Measurements from ENCODE around the gene SEMA3E. TPM values are rescaled to one million over a fixed set of nuclear protein-coding genes. Genes with fewer than 3 reads are reported as not detected.

Gene SEMA3E
- total RNA-seq, 1 experiment from 2014 or later = not detected

- Histone ChIP-seq H3K9me3 (ENCODE audit: low read length) (peaks cover 19% of the 10 kb centered on the region; the same call in 1 of the 2 replicates), H3K36me3 (ENCODE audit: insufficient read depth, low read length) (no peaks in the 10 kb centered on the region), H3K4me1 (ENCODE audit: low read length) (no peaks in the 10 kb centered on the region), H2AFZ (ENCODE audit: low read length) (no peak overlapping the region), H3K9ac (ENCODE audit: low read length) (no peak overlapping the region), H3K4me3 (ENCODE audit: low read length) (no peak overlapping the region), H3K27ac (ENCODE audit: low read length) (no peak overlapping the region), H3K4me2 (ENCODE audit: low read depth, low read length, poor library complexity, severe bottlenecking) (no peak overlapping the region), H3K79me2 (ENCODE audit: low read length) (no peaks in the 10 kb centered on the region), H3K27me3 (ENCODE audit: low read length) (no peaks in the 10 kb centered on the region), H3K9me2 (replicated peaks; ENCODE audit: insufficient read depth, low read length) (no peaks in the 10 kb centered on the region), H4K20me1 (ENCODE audit: insufficient read depth, low read depth, low read length) (no peaks in the 10 kb centered on the region)
- DNase-seq = no peak
Observed at GRCh38 chr7:83414947-83415346, 234.0 kb downstream of the SEMA3E start.

- Histone ChIP-seq H3K36me3 (ENCODE audit: insufficient read depth, low read length) (no peaks in the 10 kb centered on the region), H3K79me2 (ENCODE audit: low read length) (no peaks in the 10 kb centered on the region), H3K9ac (ENCODE audit: low read length) (no peak overlapping the region), H3K4me3 (ENCODE audit: low read length) (no peak overlapping the region), H3K4me2 (ENCODE audit: low read depth, low read length, poor library complexity, severe bottlenecking) (no peak overlapping the region), H3K9me3 (ENCODE audit: low read length) (peaks cover 11% of the 10 kb centered on the region; the same call in 1 of the 2 replicates), H3K27me3 (ENCODE audit: low read length) (no peaks in the 10 kb centered on the region), H3K27ac (ENCODE audit: low read length) (no peak overlapping the region), H3K4me1 (ENCODE audit: low read length) (no peaks in the 10 kb centered on the region), H3K9me2 (replicated peaks; ENCODE audit: insufficient read depth, low read length) (no peaks in the 10 kb centered on the region), H4K20me1 (ENCODE audit: insufficient read depth, low read depth, low read length) (no peaks in the 10 kb centered on the region), H2AFZ (ENCODE audit: low read length) (no peak overlapping the region)
- DNase-seq = no peak
Observed at GRCh38 chr7:83413831-83414230, 235.1 kb downstream of the SEMA3E start.

GRCh38 chr7:83413424-83413823, 235.5 kb downstream of the SEMA3E start:
- Histone ChIP-seq H3K4me3 (ENCODE audit: low read length) (no peak overlapping the region), H2AFZ (ENCODE audit: low read length) (no peak overlapping the region), H4K20me1 (ENCODE audit: insufficient read depth, low read depth, low read length) (no peaks in the 10 kb centered on the region)

GRCh38 chr7:83410989-83411591, 237.8 kb downstream of the SEMA3E start:
- no peaks in the 10 kb centered on the region for H3K36me3 ChIP-seq (ENCODE audit: insufficient read depth, low read length)
- H2AFZ ChIP-seq (ENCODE audit: low read length) = no peak overlapping the region
- H3K27ac ChIP-seq (ENCODE audit: low read length) = no peak overlapping the region
- DNase-seq = peak; percentile 76
- H3K27me3 ChIP-seq (ENCODE audit: low read length) = no peaks in the 10 kb centered on the region
- H3K79me2 ChIP-seq (ENCODE audit: low read length) = no peaks in the 10 kb centered on the region
- no peaks in the 10 kb centered on the region for H3K4me1 ChIP-seq (ENCODE audit: low read length)
- H3K9ac ChIP-seq (ENCODE audit: low read length) = no peak overlapping the region
- no peaks in the 10 kb centered on the region for H4K20me1 ChIP-seq (ENCODE audit: insufficient read depth, low read depth, low read length)
- no peak overlapping the region for H3K4me3 ChIP-seq (ENCODE audit: low read length)
- H3K9me2 ChIP-seq (replicated peaks; ENCODE audit: insufficient read depth, low read length) = no peaks in the 10 kb centered on the region
- H3K4me2 ChIP-seq (ENCODE audit: low read depth, low read length, poor library complexity, severe bottlenecking) = no peak overlapping the region
- H3K9me3 ChIP-seq (ENCODE audit: low read length) = peaks cover 14% of the 10 kb centered on the region; the same call in 1 of the 2 replicates

More at GRCh38 chr7:83413424-83413823, 235.5 kb downstream of the SEMA3E start:
- Histone ChIP-seq H3K4me1 (ENCODE audit: low read length) (no peaks in the 10 kb centered on the region), H3K27me3 (ENCODE audit: low read length) (no peaks in the 10 kb centered on the region), H3K9me2 (replicated peaks; ENCODE audit: insufficient read depth, low read length) (no peaks in the 10 kb centered on the region), H3K9ac (ENCODE audit: low read length) (no peak overlapping the region), H3K79me2 (ENCODE audit: low read length) (no peaks in the 10 kb centered on the region), H3K4me2 (ENCODE audit: low read depth, low read length, poor library complexity, severe bottlenecking) (no peak overlapping the region), H3K9me3 (ENCODE audit: low read length) (peaks cover 11% of the 10 kb centered on the region; the same call in 1 of the 2 replicates), H3K27ac (ENCODE audit: low read length) (no peak overlapping the region), H3K36me3 (ENCODE audit: insufficient read depth, low read length) (no peaks in the 10 kb centered on the region)
- DNase-seq = no peak

- no peak overlapping the region for H3K4me3 ChIP-seq (ENCODE audit: low read length)
Observed at GRCh38 chr7:83394776-83395175, 254.2 kb downstream of the SEMA3E start.

GRCh38 chr7:83388436-83388835, 260.5 kb downstream of the SEMA3E start:
- Histone ChIP-seq H3K9ac (ENCODE audit: low read length) (no peak overlapping the region), H3K4me2 (ENCODE audit: low read depth, low read length, poor library complexity, severe bottlenecking) (no peak overlapping the region), H3K27me3 (ENCODE audit: low read length) (no peaks in the 10 kb centered on the region)

More at GRCh38 chr7:83394776-83395175, 254.2 kb downstream of the SEMA3E start:
- Histone ChIP-seq H3K4me2 (ENCODE audit: low read depth, low read length, poor library complexity, severe bottlenecking) (no peak overlapping the region), H3K9ac (ENCODE audit: low read length) (no peak overlapping the region), H2AFZ (ENCODE audit: low read length) (no peak overlapping the region), H3K27ac (ENCODE audit: low read length) (no peak overlapping the region), H3K9me3 (ENCODE audit: low read length) (peaks cover 38% of the 10 kb centered on the region), H3K79me2 (ENCODE audit: low read length) (no peaks in the 10 kb centered on the region), H3K27me3 (ENCODE audit: low read length) (no peaks in the 10 kb centered on the region), H4K20me1 (ENCODE audit: insufficient read depth, low read depth, low read length) (no peaks in the 10 kb centered on the region), H3K36me3 (ENCODE audit: insufficient read depth, low read length) (no peaks in the 10 kb centered on the region), H3K9me2 (replicated peaks; ENCODE audit: insufficient read depth, low read length) (no peaks in the 10 kb centered on the region), H3K4me1 (ENCODE audit: low read length) (no peaks in the 10 kb centered on the region)
- DNase-seq = no peak

GRCh38 chr7:83366629-83367028, 282.3 kb downstream of the SEMA3E start:
- Histone ChIP-seq H3K27ac (ENCODE audit: low read length) (no peak overlapping the region), H3K9ac (ENCODE audit: low read length) (no peak overlapping the region), H4K20me1 (ENCODE audit: insufficient read depth, low read depth, low read length) (no peaks in the 10 kb centered on the region), H3K79me2 (ENCODE audit: low read length) (no peaks in the 10 kb centered on the region), H3K9me3 (ENCODE audit: low read length) (peaks cover 19% of the 10 kb centered on the region), H2AFZ (ENCODE audit: low read length) (no peak overlapping the region), H3K4me2 (ENCODE audit: low read depth, low read length, poor library complexity, severe bottlenecking) (no peak overlapping the region), H3K27me3 (ENCODE audit: low read length) (no peaks in the 10 kb centered on the region), H3K36me3 (ENCODE audit: insufficient read depth, low read length) (no peaks in the 10 kb centered on the region), H3K4me1 (ENCODE audit: low read length) (no peaks in the 10 kb centered on the region), H3K9me2 (replicated peaks; ENCODE audit: insufficient read depth, low read length) (no peaks in the 10 kb centered on the region), H3K4me3 (ENCODE audit: low read length) (no peak overlapping the region)
- peak; percentile 43 for DNase-seq

More at GRCh38 chr7:83388436-83388835, 260.5 kb downstream of the SEMA3E start:
- no peak overlapping the region for H3K4me3 ChIP-seq (ENCODE audit: low read length)
- no peaks in the 10 kb centered on the region for H3K36me3 ChIP-seq (ENCODE audit: insufficient read depth, low read length)
- no peak for DNase-seq
- no peak overlapping the region for H2AFZ ChIP-seq (ENCODE audit: low read length)
- H3K27ac ChIP-seq (ENCODE audit: low read length) = no peak overlapping the region
- H3K79me2 ChIP-seq (ENCODE audit: low read length) = no peaks in the 10 kb centered on the region
- no peaks in the 10 kb centered on the region for H3K9me2 ChIP-seq (replicated peaks; ENCODE audit: insufficient read depth, low read length)
- no peaks in the 10 kb centered on the region for H4K20me1 ChIP-seq (ENCODE audit: insufficient read depth, low read depth, low read length)
- H3K9me3 ChIP-seq (ENCODE audit: low read length) = peaks cover 43% of the 10 kb centered on the region
- H3K4me1 ChIP-seq (ENCODE audit: low read length) = no peaks in the 10 kb centered on the region

GRCh38 chr7:83365746-83366145, 283.2 kb downstream of the SEMA3E start:
- Histone ChIP-seq H3K9me3 (ENCODE audit: low read length) (peaks cover 24% of the 10 kb centered on the region), H3K9me2 (replicated peaks; ENCODE audit: insufficient read depth, low read length) (no peaks in the 10 kb centered on the region), H3K9ac (ENCODE audit: low read length) (no peak overlapping the region), H3K27ac (ENCODE audit: low read length) (no peak overlapping the region), H2AFZ (ENCODE audit: low read length) (no peak overlapping the region), H3K4me1 (ENCODE audit: low read length) (no peaks in the 10 kb centered on the region), H3K27me3 (ENCODE audit: low read length) (no peaks in the 10 kb centered on the region), H3K4me3 (ENCODE audit: low read length) (no peak overlapping the region), H3K36me3 (ENCODE audit: insufficient read depth, low read length) (no peaks in the 10 kb centered on the region), H4K20me1 (ENCODE audit: insufficient read depth, low read depth, low read length) (no peaks in the 10 kb centered on the region), H3K4me2 (ENCODE audit: low read depth, low read length, poor library complexity, severe bottlenecking) (no peak overlapping the region), H3K79me2 (ENCODE audit: low read length) (no peaks in the 10 kb centered on the region)
- no peak for DNase-seq

All from Karpas-422 (cell line).